PC-3 (cell line): ENCODE results near the gene GIPC3. TPM values are rescaled to one million over a fixed set of nuclear protein-coding genes. Genes with fewer than 3 reads are reported as not detected.
A peak's percentile ranks its signal among the peaks of the same experiment; 100 is the strongest.

Experiments used
- ATAC-seq: fragments of 200-7000 bp; cut with Tn5 transposase; 2 replicates; pipeline ENCODE4 v1.9.1; 2020; ENCODE audit warnings: mild to moderate bottlenecking, moderate library complexity
- BruUV-seq: library from RNA; stranded (reverse); fragments of 400-500 nt; replicated peaks from 2 replicates; lab custom pipeline; 2021; lab: Mats Ljungman, UMichigan
- CTCF ChIA-PET: fragments of 300-600 bp; sonication (Branson Sonifier 250); formaldehyde crosslinking; loops from one replicate; lab custom pipeline; 2022; ENCODE audit warnings: antibody characterized with exemption; lab: Charles Lee
- POLR2A ChIA-PET: fragments of 300-600 bp; sonication (Branson Sonifier 250); formaldehyde crosslinking; loops from one replicate; lab custom pipeline; 2022; ENCODE audit warnings: antibody characterized with exemption; ENCODE audit not compliant: unreplicated experiment; lab: Charles Lee
- DNase-seq: peaks from one replicate; pipeline ENCODE4 v3.0.0-alpha.2; 2015
- H2AFZ ChIP-seq: fragments of 300-600 bp; sonication (generic); 2 replicates; pipeline ENCODE4 v1.6.0; 2016; ENCODE audit warnings: antibody characterized with exemption, low read length
- H3F3A ChIP-seq: fragments of 300-600 bp; sonication (generic); one replicate; pipeline ENCODE4 v1.6.0; 2017; ENCODE audit warnings: antibody characterized with exemption, low read length, control low read depth, mild to moderate bottlenecking; ENCODE audit not compliant: unreplicated experiment
- H3K27ac ChIP-seq: fragments of 300-600 bp; sonication (generic); 2 replicates; pipeline ENCODE4 v1.5.1; 2016; ENCODE audit warnings: mild to moderate bottlenecking, low read length
- H3K27me3 ChIP-seq: fragments of 300-600 bp; sonication (generic); 2 replicates; pipeline ENCODE4 v1.6.1; 2016; ENCODE audit warnings: low read length, mixed read lengths
- H3K36me3 ChIP-seq: fragments of 300-600 bp; sonication (generic); 2 replicates; pipeline ENCODE4 v1.6.1; 2016; ENCODE audit warnings: low read depth, mixed run types, low read length, mixed read lengths
- H3K4me1 ChIP-seq: fragments of 300-600 bp; sonication (generic); 2 replicates; pipeline ENCODE4 v1.5.1; 2016; ENCODE audit warnings: low read length; ENCODE audit not compliant: insufficient read depth
- H3K4me2 ChIP-seq: fragments of 300-600 bp; sonication (generic); 2 replicates; pipeline ENCODE4 v1.6.0; 2016; ENCODE audit warnings: low read length
- H3K4me3 ChIP-seq: fragments of 300-600 bp; sonication (generic); 2 replicates; pipeline ENCODE4 v1.5.1; 2016; ENCODE audit warnings: mild to moderate bottlenecking, low read length, mixed read lengths
- H3K79me2 ChIP-seq: fragments of 300-600 bp; sonication (generic); 2 replicates; pipeline ENCODE4 v1.6.1; 2017; ENCODE audit warnings: low read length, mixed read lengths
- H3K9ac ChIP-seq: fragments of 300-600 bp; sonication (generic); 2 replicates; pipeline ENCODE4 v1.6.0; 2016; ENCODE audit warnings: mild to moderate bottlenecking, low read length
- H3K9me2 ChIP-seq: fragments of 300-600 bp; sonication (generic); replicated peaks from 2 replicates; pipeline ENCODE4 v1.6.1; 2016; ENCODE audit warnings: mixed run types, low read length, mixed read lengths
- H3K9me3 ChIP-seq: fragments of 300-600 bp; sonication (generic); 2 replicates; pipeline ENCODE4 v1.6.1; 2016; ENCODE audit warnings: low read length, mixed read lengths
- H4K20me1 ChIP-seq: fragments of 300-600 bp; sonication (generic); 2 replicates; pipeline ENCODE4 v1.6.1; 2016; ENCODE audit warnings: low read length, mixed read lengths
- EZH2 ChIP-seq: fragments of 300-600 bp; sonication (generic); IDR thresholded peaks from one replicate; pipeline ENCODE4 v1.6.1; 2017; ENCODE audit warnings: antibody characterized with exemption, mild to moderate bottlenecking, low read length; ENCODE audit not compliant: unreplicated experiment
- EZH2phosphoT487 ChIP-seq: fragments of 300-600 bp; sonication (generic); IDR thresholded peaks from 2 replicates; pipeline ENCODE4 v1.6.1; 2018; ENCODE audit warnings: mild to moderate bottlenecking, antibody characterized with exemption, low read length, borderline replicate concordance
- intact Hi-C: fragments of 100-400 bp; cut with micrococcal nuclease; formaldehyde crosslinking; loops from 2 replicates; pipeline ENCODE4 v1.9.0; 2023
- total RNA-seq: library from RNA; depleted of rRNA; stranded (reverse); fragments of >200 nt; gene quantifications from 2 replicates; pipeline ENCODE4 v1.2.3, GENCODE V29; 2014
- TF ChIP-seq, protein P1 (sequence below): fragments of 300-600 bp; sonication (generic); conservative IDR thresholded peaks from 2 replicates; pipeline ENCODE4 v1.5.1; 2017; ENCODE audit warnings: antibody characterized with exemption, low read depth, mild to moderate bottlenecking, low read length

Gene GIPC3
- total RNA-seq, 1 experiment from 2014 or later = 0.18 TPM

DNA sequence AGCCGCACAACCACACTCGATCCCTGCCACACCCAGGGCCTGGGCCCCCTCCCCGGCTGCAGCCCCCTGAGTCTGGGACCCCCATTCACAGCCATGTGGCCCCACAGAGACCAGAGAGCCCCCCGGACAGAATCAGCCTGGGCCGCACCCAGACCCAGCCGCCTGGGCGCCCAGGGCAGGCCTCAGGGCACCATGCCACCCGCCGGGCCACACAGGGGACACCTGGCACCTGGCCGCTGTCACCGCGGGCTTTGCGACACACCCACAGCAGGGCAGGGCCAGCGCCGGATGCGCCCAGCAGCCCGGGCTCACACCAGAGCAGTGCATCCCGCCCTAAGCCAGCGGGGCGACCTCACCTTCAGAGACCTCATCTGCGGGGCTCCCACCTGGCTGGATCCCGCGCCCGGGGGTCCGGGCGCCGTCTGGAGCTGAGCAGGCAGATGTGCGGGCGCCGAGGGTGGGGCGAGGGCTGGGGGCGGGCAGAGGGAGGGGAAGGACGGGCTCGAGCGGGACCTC lies 21.0 kb downstream of the GIPC3 start:
- intact Hi-C loops = no loop called here
- no peaks in the 10 kb centered on the region for H3K9me3 ChIP-seq
- no TSS peak for BruUV-seq
- peak overlapping the region; percentile 88 for H3K4me2 ChIP-seq
- ChIA-PET POLR2A (no interaction called here), CTCF (no interaction called here)
- no peak for TF ChIP-seq EZH2phosphoT487
- TF ChIP-seq, protein P1, sequence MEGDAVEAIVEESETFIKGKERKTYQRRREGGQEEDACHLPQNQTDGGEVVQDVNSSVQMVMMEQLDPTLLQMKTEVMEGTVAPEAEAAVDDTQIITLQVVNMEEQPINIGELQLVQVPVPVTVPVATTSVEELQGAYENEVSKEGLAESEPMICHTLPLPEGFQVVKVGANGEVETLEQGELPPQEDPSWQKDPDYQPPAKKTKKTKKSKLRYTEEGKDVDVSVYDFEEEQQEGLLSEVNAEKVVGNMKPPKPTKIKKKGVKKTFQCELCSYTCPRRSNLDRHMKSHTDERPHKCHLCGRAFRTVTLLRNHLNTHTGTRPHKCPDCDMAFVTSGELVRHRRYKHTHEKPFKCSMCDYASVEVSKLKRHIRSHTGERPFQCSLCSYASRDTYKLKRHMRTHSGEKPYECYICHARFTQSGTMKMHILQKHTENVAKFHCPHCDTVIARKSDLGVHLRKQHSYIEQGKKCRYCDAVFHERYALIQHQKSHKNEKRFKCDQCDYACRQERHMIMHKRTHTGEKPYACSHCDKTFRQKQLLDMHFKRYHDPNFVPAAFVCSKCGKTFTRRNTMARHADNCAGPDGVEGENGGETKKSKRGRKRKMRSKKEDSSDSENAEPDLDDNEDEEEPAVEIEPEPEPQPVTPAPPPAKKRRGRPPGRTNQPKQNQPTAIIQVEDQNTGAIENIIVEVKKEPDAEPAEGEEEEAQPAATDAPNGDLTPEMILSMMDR = no peak
- TF ChIP-seq EZH2 = no peak
- no peaks in the 10 kb centered on the region for H3K27me3 ChIP-seq
- H3K4me3 ChIP-seq = peak overlapping the region; percentile 66
- H3K9ac ChIP-seq = peak overlapping the region; percentile 25; the same call in 1 of the 2 replicates
- H3K9me2 ChIP-seq = no peaks in the 10 kb centered on the region
- DNase-seq (peak; percentile 35), ATAC-seq (peak; percentile 69)
- no peaks in the 10 kb centered on the region for H3K79me2 ChIP-seq
- H3K36me3 ChIP-seq = no peaks in the 10 kb centered on the region
- H3K27ac ChIP-seq = no peak overlapping the region
- peaks cover 16% of the 10 kb centered on the region; the same call in 1 of the 2 replicates for H3K4me1 ChIP-seq
- H4K20me1 ChIP-seq = no peaks in the 10 kb centered on the region
- peak overlapping the region; percentile 69 for H2AFZ ChIP-seq
- no peaks in the 10 kb centered on the region for H3F3A ChIP-seq

DNA sequence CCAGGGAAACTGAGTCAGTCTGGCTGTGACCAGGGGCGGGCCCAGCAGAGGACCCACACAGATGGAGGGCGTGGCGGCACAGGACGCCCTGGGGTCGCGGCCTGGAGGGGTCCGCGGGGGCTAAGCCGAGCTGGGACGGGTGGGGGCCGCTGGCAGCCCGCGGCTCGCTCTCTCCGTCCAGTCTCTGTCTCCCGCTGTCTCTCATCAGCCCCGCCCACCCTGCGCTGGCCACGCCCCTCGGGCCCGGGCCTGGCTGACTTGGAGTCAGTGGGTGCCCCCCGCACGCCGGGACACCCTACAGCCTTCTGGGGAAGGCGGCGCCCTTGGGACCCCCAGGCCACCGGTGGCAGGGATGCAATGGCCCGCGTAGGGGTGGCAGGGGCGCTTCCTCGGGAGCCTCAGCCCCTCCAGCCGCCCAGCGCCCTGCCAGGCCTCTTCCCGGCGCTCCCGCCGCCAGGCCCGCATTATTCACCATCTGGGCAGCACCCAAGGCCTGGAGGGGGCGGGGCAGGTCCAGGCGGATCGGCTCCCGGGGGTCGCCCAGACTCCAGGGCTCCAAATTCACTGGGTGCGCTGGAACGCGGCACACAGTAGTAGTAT lies 21.5 kb downstream of the GIPC3 start, which contains the start of gene TBXA2R:
TSS of gene TBXA2R (minus strand) at position 186 of the 600 bp plus-strand sequence. CDS start 6,241 bp downstream, outside the sequence.
- peak; percentile 59 for DNase-seq
- TF ChIP-seq, protein P1 = no peak
- no peak for TF ChIP-seq EZH2phosphoT487
- TF ChIP-seq EZH2 = no peak
- H3K4me1 ChIP-seq = peaks cover 16% of the 10 kb centered on the region; the same call in 1 of the 2 replicates
- H3F3A ChIP-seq = no peaks in the 10 kb centered on the region
- intact Hi-C loops = no loop called here
- ChIA-PET CTCF (no interaction called here), POLR2A (no interaction called here)
- ATAC-seq = peak; percentile 79
- no TSS peak for BruUV-seq
- no peaks in the 10 kb centered on the region for H3K27me3 ChIP-seq
- peak within 1 kb of the TSS; percentile 69 for H2AFZ ChIP-seq
- peak within 1 kb of the TSS; percentile 66 for H3K4me3 ChIP-seq
- H3K79me2 ChIP-seq = no peaks in the 10 kb centered on the region
- H3K9ac ChIP-seq = peak within 1 kb of the TSS; percentile 61
- H3K4me2 ChIP-seq = peak within 1 kb of the TSS; percentile 88
- no peaks in the 10 kb centered on the region for H3K9me2 ChIP-seq
- H3K36me3 ChIP-seq = no peaks in the 10 kb centered on the region
- no peaks in the 10 kb centered on the region for H4K20me1 ChIP-seq
- H3K9me3 ChIP-seq = no peaks in the 10 kb centered on the region
- no peak within 1 kb of the TSS for H3K27ac ChIP-seq
